Right atrium auricular region (tissue), 2 donors: Measurements from ENCODE around the gene ASPHD2. TPM values are rescaled to one million over a fixed set of nuclear protein-coding genes. Genes with fewer than 3 reads are reported as not detected.

Source experiments
- DNase-seq: peaks from one replicate; pipeline ENCODE4 v3.0.0-alpha.2; 2019; ENCODE audit warnings: low spot score
- H3K27ac ChIP-seq, 2 donors: fragments of 200-600 bp; sonication (generic); 1 replicate in 1 of 2; 2 replicates in 1 of 2; pipeline ENCODE4 v1.5.1; 2016 to 2019
- H3K27me3 ChIP-seq, 2 donors: fragments of 200-600 bp; sonication (generic); one replicate each; pipeline versions ENCODE4 v1.5.1 to v1.6.0; 2017 to 2019
- H3K36me3 ChIP-seq: fragments of 200-600 bp; sonication (generic); one replicate; pipeline ENCODE4 v1.5.1; 2016
- H3K4me1 ChIP-seq, 2 donors: fragments of 200-600 bp; sonication (generic); one replicate each; pipeline versions ENCODE4 v1.5.1 to v1.6.0; 2017 to 2019
- H3K4me3 ChIP-seq, 2 donors: fragments of 200-600 bp; sonication (generic); 1 replicate in 1 of 2; 2 replicates in 1 of 2; pipeline ENCODE4 v1.5.1; 2017 to 2019; ENCODE audit warnings: mild to moderate bottlenecking in 1 of 2, moderate library complexity in 1 of 2
- H3K9me3 ChIP-seq, 2 donors: fragments of 200-600 bp; sonication (generic); one replicate each; pipeline ENCODE4 v1.5.1; 2019
- total RNA-seq, 2 donors: library from RNA; depleted of rRNA; stranded (reverse); fragments of >200 nt; gene quantifications; one replicate each; pipeline ENCODE4 v1.1.0, GENCODE V29; 2016
- TF ChIP-seq, protein P1 (sequence below), 2 donors: fragments of 200-600 bp; sonication (generic); IDR thresholded peaks; one replicate each; pipeline ENCODE4 v1.5.1; 2019; ENCODE audit warnings: antibody characterized with exemption in 2 of 2

The ASPHD2 gene, protein sequence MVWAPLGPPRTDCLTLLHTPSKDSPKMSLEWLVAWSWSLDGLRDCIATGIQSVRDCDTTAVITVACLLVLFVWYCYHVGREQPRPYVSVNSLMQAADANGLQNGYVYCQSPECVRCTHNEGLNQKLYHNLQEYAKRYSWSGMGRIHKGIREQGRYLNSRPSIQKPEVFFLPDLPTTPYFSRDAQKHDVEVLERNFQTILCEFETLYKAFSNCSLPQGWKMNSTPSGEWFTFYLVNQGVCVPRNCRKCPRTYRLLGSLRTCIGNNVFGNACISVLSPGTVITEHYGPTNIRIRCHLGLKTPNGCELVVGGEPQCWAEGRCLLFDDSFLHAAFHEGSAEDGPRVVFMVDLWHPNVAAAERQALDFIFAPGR
- total RNA-seq = under 1 TPM; 0.11 to 0.71 TPM

DNA sequence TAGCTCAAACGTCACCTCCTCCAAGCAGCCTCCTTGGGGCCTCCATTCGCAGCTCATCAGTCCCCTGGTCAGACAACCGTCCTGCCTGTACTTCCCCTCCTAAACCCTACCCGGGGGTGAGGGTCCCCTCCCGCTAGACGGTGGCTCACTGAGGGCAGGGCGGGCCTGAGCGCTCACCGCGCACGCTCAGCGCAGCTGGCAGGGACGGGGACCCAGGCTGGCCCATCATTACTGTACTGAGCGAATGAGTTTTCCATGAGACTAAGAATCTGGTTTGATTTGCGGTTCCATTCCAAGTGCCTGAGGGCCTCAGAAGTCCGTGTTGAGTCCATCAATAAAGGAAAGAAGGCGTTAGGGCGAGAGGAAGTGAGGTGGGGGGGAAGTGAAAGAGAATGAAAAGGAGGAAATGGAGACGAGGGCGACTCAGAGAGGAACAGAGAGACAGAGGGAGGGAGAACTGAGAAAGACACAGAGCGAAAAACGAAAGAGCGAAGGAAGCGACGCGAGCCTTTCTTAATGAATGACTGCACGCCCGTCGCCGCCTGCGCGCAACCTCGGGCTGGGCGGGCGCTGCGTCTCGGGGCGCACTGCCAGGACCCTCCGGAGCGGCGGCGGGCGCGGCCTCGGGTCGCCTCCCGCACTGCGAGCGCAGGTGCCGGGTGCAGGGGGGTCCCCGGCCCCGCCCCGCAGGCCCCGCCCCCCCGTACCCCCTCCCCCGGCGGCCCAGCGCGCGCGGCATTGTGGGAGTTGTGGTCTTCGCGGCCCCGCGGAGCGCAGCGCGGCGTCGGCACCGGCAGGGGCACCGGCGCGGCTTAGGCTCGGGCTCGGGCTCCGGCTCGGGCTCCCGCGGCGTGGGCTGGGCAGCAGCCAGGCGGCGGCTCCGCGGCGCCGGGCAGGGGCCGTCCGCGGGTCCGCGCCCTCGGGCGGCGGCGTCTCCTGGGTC lies at the start of gene ASPHD2:
Gene ASPHD2 (plus strand): TSS at position 746 of the 943 bp plus-strand sequence. CDS start 4,356 bp downstream, outside the sequence.
- H3K36me3 ChIP-seq = no peaks in the 10 kb centered on the region
- peaks cover 0 to 13% of the 10 kb centered on the region in 2 donors for H3K4me1 ChIP-seq
- H3K27me3 ChIP-seq = no peaks in the 10 kb centered on the region
- DNase-seq = no peak
- peak within 1 kb of the TSS; percentile 49 to 58 for H3K4me3 ChIP-seq
- no peaks in the 10 kb centered on the region for H3K9me3 ChIP-seq
- TF ChIP-seq, protein P1, sequence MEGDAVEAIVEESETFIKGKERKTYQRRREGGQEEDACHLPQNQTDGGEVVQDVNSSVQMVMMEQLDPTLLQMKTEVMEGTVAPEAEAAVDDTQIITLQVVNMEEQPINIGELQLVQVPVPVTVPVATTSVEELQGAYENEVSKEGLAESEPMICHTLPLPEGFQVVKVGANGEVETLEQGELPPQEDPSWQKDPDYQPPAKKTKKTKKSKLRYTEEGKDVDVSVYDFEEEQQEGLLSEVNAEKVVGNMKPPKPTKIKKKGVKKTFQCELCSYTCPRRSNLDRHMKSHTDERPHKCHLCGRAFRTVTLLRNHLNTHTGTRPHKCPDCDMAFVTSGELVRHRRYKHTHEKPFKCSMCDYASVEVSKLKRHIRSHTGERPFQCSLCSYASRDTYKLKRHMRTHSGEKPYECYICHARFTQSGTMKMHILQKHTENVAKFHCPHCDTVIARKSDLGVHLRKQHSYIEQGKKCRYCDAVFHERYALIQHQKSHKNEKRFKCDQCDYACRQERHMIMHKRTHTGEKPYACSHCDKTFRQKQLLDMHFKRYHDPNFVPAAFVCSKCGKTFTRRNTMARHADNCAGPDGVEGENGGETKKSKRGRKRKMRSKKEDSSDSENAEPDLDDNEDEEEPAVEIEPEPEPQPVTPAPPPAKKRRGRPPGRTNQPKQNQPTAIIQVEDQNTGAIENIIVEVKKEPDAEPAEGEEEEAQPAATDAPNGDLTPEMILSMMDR (IDR thresholded peaks at IDR 0.05) = no peak
- peak within 1 kb of the TSS; percentile 19 to 39 for H3K27ac ChIP-seq

DNA sequence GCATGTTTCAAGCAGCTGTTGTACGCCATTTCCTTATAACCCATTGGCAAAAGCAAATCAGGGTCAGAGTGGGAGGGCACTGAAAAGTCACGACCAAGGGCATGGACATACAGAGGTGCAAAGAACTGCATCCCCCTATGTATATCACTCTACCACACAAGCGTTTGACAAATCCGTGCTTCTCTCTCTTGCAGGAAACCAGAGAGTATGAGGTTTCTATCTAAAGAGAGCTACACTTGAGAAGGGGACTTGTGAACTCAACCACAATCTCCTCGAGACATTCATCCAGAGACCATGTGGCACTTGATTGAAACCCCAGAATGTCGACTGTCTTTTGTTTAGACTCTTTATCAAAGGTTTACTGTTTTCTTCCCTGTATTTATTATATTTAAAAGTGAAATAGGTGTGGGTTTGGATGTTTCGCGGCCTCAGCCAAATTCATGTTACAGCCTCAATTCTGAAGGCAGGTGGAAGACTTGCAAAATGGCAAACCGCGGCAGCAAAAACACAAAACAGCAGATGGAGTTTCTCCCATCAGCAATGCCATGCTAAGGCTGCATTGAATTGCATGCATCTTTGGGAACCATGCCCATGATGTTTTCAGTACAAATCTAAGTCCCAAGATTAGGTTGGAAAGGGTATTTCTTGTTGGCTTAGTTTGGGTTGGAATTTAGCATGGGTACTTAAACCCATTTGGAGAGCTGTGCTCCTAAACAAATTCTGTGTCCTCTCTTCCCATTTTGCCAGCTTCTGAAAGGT lies 48.8 kb upstream of the ASPHD2 start:
- Histone ChIP-seq H3K9me3 (no peaks in the 10 kb centered on the region), H3K4me1 (no peaks in the 10 kb centered on the region), H3K36me3 (no peaks in the 10 kb centered on the region), H3K27me3 (no peaks in the 10 kb centered on the region), H3K4me3 (no peak overlapping the region), H3K27ac (no peak overlapping the region)
- no peak for DNase-seq
- TF ChIP-seq, protein P1 (IDR thresholded peaks at IDR 0.05) = no peak

DNA sequence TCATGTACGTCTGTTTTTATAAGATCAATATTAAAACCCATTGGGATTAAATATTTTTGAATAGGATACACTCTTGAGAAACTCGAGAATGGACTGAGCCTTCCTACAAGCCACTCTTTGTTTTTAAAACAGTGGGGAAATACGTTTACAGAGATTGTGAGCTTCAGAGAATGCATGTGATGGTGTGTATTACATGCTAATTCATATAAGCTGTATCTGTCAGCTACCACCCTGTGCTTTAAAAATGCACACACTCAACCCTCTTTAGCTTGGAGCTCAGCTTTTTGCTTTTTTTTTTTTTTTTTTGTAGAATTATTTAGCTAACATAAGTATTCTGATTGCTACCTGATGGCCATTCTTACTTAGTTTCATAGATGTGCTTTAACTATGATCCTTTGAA lies 46.3 kb upstream of the ASPHD2 start:
- TF ChIP-seq, protein P1 (IDR thresholded peaks at IDR 0.05) = no peak
- no peaks in the 10 kb centered on the region for H3K36me3 ChIP-seq
- H3K27ac ChIP-seq = no peak overlapping the region
- DNase-seq = no peak
- H3K4me3 ChIP-seq = no peak overlapping the region
- H3K27me3 ChIP-seq = no peaks in the 10 kb centered on the region
- no peaks in the 10 kb centered on the region for H3K9me3 ChIP-seq
- H3K4me1 ChIP-seq = no peaks in the 10 kb centered on the region

DNA sequence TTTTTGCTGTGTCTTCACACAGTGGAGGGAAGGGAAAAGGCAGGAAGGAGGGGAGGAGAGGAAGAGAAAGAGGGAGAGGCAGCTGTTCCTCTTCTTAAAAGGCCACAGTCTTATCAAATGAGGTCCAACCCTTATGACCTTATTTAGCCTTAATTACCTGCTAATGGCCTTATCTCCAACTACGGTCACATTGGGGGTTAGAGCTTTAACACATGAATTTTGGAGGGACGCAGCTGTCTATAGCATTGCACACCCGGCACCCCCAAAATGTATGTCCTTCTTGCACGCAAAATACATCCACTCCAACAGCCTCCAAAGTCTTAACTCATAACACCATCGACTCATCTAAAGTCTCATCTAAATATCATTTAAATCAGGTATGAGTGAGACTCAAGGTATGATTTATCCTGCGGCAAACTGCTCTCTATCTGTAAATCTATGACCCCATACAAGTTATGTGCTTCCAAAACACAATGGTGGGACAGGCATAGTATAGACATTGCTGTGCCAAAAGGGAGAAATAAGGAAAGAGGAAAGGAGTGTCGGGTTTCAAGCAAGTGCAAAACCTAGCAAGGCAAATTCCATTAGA lies 45.0 kb upstream of the ASPHD2 start:
- Histone ChIP-seq H3K9me3 (no peaks in the 10 kb centered on the region), H3K36me3 (no peaks in the 10 kb centered on the region), H3K4me1 (no peaks in the 10 kb centered on the region), H3K27me3 (no peaks in the 10 kb centered on the region), H3K27ac (no peak overlapping the region), H3K4me3 (no peak overlapping the region)
- DNase-seq = no peak
- TF ChIP-seq, protein P1 (IDR thresholded peaks at IDR 0.05) = no peak

DNA sequence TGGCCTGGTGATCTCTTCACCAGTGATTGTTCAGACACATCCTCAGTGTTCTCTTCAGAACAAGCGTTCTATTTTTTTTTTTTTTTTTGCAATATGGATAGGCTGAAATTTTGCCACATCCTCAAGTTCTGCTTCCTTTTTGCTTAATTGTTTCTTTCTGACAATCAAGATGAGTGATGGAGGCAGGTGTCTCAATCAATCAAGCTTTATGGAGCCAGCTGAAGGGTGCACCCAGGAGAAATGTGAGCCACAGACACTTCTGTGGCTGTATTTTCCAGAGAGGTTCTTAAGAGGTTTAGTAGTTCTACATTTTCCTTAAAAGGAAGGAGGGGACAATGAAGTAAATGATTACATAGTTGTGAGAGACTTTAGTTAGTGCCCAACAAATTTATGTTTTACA lies 43.9 kb upstream of the ASPHD2 start:
- no peak for DNase-seq
- H3K4me3 ChIP-seq = no peak overlapping the region
- TF ChIP-seq, protein P1 (IDR thresholded peaks at IDR 0.05) = no peak
- H3K36me3 ChIP-seq = no peaks in the 10 kb centered on the region
- no peaks in the 10 kb centered on the region for H3K9me3 ChIP-seq
- H3K27ac ChIP-seq = no peak overlapping the region
- H3K27me3 ChIP-seq = no peaks in the 10 kb centered on the region
- no peaks in the 10 kb centered on the region for H3K4me1 ChIP-seq
